Suppressor macrophage treated with lipopolysaccharide for 4 hours (primary cell): ENCODE measurements around the gene HSPA4L.

Source experiments
- DNase-seq: peaks from one replicate; pipeline ENCODE4 v3.0.0-alpha.2; 2020

HSPA4L gene

DNA sequence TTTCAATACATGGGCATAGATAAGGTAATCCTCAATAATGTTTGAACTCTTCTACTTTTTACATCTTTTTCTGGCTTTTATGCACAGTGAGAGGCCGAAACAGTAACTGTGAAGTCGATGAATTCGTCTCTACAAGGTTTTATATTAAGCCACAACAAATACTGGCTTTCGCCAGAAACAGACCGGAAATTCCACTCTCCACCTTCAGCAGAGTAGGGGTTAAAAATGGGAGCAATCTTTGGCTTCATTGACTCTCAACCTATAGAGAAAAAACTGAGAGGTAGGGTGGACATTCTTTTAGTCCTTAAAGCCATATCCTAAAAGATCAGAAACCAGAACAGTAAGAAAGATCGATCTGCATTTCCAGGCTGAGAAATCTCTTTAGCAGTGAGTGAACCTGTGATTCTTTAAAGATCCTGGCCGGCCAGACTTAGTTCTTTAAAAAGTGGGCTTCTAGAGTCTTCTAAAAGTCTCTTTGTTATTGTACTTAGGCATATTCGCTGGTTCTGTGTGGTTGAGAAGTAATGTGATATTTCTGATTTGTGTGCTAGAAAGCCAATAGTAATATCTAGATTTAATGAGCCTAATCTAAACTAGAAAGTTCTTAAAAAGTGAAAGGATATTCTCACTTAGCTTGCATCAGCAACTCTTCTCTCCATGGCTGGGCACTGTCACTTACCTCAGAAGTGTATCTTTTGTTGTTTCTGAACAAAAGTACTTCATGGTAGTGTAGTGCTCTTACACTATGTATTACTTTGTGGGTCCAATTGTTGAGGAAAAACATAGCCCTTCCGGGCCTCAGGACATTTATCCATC is 2.0 kb downstream of the HSPA4L start:
- DNase-seq: no peak

DNA sequence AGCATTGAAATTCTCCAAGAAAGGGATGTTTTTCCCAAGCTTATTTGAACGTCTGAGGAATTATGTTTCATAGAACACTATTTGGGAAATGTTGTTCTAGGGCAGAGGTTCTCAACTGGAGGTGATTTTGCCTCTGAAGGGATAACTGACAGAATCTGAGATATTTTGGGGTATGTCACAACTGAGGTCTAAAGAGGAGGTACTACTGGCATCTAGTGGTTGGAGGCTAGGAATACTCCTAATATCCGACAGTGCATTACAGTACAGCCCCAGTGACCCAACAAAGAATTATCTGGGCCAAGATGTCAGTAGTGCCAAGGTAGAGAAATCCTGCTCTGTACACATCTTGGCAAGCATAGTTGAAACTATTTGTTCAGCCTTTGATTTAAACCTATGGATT is 6.4 kb downstream of the HSPA4L start:
- peak; percentile 9 for DNase-seq

DNA sequence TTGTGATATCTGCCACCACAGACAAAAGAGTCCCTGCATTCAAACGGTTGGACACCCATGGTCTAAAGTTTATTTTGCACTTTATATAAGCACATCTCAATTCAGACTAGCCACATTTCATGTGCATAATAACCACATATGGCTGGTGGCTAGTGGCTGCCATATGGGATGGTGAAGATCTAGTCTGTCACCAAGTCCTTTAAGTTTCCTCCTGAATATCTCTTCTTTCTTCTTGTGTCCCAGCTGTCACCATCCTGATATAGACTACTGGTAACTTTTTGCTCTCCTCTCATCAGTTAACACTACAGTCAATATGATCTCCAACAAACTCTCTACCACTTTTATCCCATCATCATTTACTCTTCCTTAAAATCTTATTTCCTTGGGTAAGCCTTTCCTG is 9.3 kb downstream of the HSPA4L start:
- DNase-seq: no peak

- DNase-seq: no peak
Measured at GRCh38 chr4:127793528-127793927, 11.4 kb downstream of the HSPA4L start.

GRCh38 chr4:127799711-127800110 is 17.6 kb downstream of the HSPA4L start:
- no peak for DNase-seq

GRCh38 chr4:127809173-127809800 is 27.2 kb downstream of the HSPA4L start:
- no peak for DNase-seq

DNA sequence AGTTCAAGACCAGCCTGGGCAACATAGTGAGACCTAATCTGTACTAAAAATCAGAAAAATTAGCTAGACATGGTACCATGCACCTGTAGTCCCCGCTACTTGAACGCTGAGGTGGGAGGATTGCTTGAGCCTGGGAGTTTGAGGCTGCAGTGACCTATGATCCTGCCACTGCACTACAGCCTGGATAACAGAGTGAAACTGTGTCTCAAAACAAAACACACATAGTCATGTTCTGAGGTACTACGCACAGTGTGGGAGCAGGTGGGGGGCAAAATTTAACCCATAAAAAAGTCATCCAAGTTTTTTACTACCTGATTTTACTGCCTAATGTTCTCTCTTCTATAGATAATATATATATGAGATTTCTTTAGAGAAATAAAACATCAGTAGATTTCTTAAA is 28.4 kb downstream of the HSPA4L start:
- DNase-seq: no peak

GRCh38 chr4:127822430-127822829 is 40.3 kb downstream of the HSPA4L start:
- DNase-seq: no peak

GRCh38 chr4:127828121-127828520 is 46.0 kb downstream of the HSPA4L start:
- no peak for DNase-seq

DNA sequence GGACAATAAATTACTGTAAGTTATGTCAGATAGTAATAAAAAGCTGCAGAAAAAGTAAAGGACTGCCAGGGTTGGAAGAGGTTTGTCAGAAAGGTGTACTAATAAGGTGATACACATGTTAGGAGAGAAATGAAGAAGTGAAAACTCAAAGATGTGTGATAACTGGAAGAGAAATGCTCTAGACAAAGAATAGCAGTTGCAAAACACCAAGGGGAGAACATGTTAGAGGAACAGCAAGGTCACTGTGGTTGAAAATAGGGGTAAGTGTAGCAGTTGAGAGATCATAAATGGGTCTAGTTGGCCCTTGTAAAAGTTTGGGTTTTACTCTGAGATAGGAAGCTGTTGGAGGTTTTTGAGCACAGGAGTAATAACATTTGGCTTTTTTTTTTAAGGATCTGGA is 46.9 kb downstream of the HSPA4L start:
- no peak for DNase-seq

- DNase-seq: peak; percentile 43
Measured at GRCh38 chr4:127832585-127832984, 50.5 kb downstream of the HSPA4L start.

DNA sequence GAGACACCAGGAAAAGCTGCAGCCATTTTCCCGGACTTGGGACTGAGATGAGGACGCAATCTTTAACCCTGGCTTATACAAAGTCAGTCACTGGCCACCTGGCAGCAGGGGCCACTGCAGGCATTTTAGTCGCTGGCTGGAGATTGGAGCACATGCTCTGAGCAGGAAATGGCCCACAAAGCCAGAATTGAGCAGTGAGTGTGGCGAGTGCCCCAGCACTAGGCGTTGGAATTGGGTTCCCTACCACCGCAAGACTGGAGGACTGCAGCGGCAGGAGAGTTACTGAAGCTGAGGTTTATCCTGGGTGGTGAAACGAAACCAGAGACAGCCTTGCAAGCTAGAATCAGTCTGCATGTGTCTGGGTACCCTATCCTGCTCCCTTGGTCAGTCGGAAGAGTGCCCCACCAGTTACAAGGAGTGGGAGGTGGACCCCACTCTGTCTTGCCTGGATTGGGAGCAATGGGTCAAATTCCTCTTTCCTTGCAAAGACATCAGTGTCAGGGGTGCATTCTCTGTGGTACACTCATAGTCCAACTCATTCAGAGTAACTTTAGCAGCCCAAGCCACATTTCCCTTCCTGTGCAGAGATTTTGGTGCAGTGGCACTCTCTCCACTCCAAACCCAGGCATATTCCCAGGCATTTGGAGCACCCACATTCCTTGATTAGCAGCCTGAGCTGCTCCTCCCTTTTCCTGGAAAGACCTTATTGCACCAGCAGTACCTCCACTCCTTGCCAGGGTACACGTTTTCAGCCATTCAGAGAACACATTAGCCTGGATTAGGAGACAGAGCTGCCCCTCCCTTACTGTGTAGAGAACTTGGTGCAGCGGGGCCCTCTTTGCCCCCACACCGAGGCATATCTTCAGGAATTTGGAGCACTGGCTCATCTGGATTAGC is 61.8 kb downstream of the HSPA4L start:
- no peak for DNase-seq

- DNase-seq: no peak
Measured at GRCh38 chr4:127844601-127845116, 62.5 kb downstream of the HSPA4L start.

DNA sequence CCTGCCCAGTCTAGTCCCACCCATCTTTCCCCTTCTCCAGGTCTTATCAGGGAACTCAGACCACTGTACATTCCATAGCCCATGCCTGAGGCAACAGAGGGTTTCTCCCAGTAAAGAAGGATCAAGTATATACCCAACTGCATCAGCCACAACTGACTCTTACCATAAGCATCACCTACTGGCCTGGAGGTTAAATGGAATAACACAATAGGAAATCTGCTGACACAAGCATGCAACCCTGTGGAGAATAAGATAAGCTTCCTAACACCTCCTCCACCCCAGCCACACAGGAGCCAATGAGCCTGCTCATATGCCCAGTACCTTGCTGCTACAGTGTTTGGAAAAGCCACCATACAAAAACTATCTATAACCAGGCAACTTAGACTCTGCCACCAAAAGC is 63.9 kb downstream of the HSPA4L start:
- no peak for DNase-seq

- DNase-seq: no peak
Measured at GRCh38 chr4:127846765-127847164, 64.6 kb downstream of the HSPA4L start.

GRCh38 chr4:127849505-127850234 is 67.5 kb downstream of the HSPA4L start:
- no peak for DNase-seq

DNA sequence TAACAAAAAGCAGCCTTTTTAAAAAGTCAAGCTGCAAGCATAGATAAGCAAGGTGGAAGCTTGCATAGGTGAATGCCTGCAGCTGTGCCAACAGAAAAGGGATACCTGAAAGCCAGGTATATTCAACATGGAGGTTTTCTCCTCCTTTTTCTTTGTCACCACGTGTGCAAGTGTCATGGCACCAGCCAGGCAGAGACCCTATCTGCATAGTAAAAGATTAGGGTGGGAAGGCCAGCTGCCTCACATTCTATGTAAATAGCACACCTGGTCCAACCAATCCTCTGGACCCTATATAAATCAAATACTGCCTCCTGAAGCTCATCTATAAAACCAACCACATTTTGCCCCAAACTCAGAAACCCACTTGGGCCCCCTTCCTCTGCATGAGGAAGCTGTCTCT is 70.5 kb downstream of the HSPA4L start:
- DNase-seq: no peak

- no peak for DNase-seq
Measured at GRCh38 chr4:127856196-127856812, 74.2 kb downstream of the HSPA4L start.

DNA sequence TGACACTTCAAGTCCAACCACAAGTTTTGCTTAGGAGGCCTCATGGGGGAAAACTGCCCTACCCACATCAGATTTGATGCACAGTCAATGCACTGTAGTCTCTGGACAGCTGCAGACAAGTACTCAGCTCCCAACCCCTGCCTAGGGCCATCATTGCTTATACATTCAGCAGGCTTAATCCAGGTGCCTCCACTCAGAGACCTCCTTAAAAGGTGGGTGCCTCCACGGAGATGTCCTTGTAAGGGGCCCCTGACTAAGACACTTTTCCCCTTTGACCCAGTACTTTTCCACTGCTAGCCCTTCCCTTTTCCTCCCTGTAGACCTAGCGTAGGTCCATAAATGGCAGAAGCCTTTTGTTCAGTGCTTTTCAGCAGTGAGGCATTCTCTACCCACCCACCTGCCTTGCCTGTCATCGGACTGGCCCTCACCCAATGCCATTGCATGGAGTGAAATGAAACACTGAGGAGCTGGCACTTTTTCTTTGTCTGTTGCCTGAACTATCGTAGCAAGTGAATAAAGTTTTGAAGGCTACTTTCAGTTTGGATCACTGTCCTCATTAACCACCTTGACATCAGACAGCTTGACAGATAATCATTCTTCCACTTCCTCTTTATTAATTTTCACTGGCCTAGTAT is 74.8 kb downstream of the HSPA4L start:
- DNase-seq: no peak

DNA sequence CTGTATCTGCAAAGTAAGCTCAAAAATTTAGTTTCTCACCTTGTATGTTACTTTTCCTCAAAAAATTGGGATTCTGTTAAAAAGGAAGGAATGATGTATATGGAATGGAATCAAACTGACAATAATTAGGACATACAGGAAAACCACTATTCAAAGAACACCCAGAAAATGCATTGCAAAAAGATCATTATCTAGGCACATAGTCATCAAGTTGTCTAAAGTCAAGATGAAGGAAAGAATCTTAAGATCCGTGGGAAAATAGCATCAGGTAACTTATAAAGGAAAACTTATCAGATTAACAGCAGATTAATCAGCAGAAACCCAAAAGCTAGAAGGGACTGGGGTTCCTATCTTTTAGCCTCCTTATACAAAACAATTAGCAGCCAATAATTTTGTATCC is 75.5 kb downstream of the HSPA4L start:
- no peak for DNase-seq

GRCh38 chr4:127868196-127868595 is 86.1 kb downstream of the HSPA4L start:
- DNase-seq: no peak

GRCh38 chr4:127870281-127870680 is 88.2 kb downstream of the HSPA4L start:
- DNase-seq: no peak
